Putamen (tissue), 1 donor: ENCODE data around the gene CAMK1G.

ENCODE experiments used
- DNase-seq: peaks from one replicate; pipeline ENCODE4 v3.0.0-alpha.2; 2016; ENCODE audit warnings: low spot score

Gene CAMK1G

DNA sequence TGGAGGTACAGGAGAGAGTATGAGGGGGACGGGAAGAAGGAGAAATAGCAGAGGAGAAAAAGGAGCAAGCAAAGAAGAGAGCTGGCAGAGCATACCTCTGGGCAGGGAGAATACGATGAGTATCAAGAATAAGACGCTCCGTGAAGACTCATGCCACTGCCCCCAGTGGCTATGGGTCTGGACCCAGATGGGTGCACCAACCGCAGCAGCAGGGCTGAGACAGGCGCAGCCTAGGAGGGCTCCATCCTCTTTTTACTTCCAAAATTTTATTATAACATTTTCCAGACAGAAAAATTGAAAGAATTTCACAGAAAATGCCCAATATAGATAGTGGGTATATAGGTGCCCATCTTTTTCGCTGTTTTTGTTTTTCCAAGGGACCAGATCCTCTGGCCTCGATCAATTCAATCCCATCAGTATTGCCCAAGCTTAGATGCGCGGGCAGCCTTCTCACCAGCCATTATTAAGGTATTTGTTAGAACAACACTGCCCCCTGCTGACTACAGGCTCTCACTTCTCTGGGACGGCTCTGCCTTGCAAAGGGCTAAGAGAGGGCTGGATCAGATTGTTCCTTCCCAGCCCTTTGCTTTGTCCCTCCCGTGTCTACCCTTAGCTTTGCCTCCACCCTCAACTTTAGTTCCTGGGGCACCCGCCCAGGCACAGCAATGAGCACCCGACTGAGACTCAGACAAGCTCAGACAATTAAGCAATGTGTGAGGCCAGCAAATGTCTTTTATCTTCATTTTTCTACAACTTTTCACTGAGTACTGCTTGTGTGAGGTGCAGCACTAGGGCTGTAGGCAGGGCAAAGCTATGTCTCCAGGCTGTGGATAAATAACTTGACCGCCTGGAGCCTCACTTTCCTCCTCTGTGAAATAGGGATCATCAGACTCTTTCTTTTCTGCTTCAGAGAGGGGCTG lies 17.5 kb upstream of the CAMK1G start:
- DNase-seq = peak; percentile 81

DNA sequence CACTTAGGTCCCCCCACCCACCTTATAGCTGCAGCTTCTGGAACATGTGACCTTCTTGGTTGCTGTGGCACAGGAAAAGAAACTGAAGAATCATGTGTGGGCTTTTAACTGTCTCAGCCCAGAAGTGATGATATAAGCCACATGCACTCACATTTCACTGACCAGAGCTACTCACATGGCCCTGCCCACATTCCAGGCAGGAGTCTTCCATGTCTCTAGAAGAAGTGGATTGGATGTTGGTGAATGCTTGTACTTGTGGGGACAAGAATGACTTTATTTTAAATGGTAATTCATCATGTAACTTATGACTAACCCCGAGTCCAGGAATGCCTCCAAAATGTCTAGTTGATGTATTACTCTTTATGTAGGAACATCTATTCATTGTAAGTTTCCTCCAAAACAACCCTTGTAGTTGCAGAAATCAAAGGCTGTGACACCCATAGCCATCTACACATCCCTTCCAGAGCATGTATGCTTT lies 15.8 kb upstream of the CAMK1G start:
- no peak for DNase-seq

DNA sequence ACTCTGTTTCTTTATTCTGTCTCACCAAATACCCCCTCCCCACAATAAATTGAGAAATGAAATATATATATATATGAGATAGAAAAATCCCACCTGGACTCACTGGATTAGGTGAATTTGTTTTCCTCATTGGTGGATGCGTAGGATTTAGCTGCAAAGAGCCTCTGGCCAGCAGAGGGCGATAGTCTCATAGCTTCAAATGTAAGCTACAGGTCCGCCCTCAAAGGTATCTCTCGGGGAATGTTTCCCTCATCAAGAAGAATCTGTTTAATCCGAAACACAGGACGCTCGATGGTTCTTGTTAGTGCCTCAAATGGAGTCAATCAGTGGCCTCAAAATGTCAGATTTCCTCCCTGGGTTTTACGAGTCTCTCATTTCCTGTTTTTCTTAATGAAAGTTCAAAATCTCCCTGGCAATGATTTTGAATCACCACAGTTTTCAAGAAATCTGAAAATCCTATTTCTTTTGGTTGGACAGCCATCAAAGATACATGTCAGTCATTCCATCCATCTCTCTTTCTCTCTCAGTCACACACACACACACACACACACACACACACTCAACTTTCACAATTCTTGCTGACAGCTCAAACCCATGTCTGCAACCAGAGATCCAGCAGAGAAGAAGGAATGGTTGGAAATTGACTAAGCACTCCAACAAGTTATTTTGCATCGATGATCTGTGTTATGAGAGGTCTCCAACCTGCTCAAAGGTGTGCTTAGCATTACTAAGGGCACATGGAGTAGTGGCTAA lies 13.9 kb upstream of the CAMK1G start:
- DNase-seq = peak; percentile 51

DNA sequence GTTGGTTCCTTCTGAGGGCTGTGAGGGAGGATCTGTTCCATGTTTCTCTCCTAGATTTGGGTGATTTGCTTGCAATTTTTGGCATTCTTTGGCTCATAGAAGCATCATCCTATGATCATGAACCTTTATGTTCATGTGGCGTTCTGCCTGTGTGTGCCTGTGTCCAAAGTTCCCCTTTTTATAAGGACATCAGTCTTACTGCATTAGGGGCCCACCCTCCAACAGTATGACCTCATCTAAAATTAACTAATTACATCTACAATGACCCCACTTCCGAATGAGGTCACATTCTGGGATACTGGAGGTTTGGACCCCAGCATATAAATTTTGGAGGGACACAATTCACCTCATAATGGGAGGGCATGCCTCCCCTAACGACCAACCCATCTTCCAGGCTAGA lies 12.8 kb upstream of the CAMK1G start:
- no peak for DNase-seq

DNA sequence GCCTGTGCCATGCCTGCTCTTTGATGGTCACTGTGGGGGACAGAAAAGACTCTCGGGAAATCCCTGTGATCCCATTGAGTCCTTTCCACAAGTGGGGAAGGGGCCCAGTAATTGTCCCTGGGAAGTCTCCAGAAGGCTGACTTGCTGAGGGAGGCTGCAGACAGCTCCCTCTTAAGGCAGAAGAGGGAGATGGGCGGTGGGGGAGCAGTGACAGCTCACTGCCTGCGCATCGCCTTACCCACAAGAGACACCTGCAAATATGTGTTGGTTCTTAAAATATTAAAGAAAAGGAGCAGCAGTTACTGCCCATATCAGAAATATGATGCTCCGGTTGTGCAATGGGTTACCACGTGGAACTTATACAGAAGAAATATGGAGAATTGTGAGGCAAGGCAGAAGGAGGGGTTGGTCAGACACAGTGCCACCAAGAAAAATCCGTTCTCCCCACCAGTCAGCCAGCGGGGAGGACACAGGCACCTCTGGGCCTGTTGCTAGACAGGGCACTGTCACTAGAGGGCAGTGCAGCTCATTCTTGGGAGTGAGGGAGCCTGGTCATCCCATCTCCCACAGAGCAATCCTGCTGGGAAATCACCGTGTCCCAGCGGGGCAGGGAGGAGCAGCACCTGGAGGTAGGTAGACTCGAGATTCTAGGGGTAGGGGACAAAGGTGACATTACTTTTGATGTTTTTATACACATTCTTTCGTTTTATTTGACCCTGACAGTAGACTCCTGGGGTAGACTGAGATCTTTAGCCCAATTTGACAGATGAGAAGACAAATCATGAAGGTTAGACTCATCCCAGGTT lies 6.9 kb upstream of the CAMK1G start:
- DNase-seq = peak; percentile 66

DNA sequence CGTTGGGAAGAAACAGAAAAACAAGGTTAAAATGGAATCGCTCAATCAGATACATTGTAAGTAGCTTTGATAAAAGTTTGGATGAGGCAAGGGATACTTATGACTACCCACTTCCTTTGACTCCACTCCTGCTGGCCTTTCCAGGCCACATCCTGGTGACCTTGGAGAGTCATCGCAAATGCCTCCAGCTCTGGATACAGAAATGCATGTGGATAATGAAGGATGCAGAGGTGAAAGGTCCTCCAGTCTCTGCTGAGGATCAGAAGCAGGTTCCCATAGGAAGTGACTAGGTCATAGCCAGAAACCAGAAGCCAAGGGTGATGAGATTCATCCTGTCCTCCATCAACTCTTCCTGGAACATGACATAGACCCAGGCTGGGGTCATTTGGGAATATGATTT lies 6.2 kb upstream of the CAMK1G start:
- no peak for DNase-seq

DNA sequence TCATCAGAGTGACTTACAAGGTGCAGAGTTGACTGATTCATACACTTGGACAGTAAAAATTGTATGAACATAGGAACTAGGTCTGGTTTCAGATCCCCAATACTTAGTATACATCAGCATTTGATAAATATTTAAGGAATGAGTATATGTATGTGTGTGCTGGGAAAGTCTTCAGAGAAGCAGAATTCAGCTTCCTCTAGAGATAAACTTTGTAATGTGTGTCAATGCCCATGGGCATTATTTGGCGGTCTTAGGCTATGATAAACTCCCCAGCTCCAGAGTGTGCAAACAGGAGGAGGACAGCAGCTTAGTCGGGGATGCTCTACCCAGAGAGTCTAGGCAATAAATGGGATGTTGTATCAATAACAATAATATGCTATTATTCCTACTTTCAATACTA lies 2.9 kb upstream of the CAMK1G start:
- DNase-seq = no peak

DNA sequence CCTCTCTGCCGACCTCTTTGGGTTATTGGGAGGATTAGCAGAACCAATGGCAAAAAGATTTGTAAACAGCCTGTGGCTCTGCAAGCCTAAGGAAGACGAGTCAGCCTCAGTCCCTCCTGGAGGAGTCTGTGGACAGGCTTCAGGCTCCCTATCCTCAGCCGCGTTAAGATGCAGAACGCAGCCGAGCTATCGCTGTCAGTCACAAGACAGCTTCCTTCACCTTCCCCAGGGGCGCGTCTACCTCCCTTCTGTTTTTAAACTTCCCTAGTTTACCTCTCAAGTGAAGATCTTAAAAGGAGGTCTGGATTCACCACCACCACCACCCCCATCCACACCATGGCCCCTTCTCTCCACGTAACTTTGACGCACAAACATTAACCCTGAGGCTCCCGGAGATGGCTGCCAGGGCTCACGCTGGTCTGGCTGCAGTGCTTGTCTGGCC lies 738 bp downstream of the CAMK1G start:
- no peak for DNase-seq

DNA sequence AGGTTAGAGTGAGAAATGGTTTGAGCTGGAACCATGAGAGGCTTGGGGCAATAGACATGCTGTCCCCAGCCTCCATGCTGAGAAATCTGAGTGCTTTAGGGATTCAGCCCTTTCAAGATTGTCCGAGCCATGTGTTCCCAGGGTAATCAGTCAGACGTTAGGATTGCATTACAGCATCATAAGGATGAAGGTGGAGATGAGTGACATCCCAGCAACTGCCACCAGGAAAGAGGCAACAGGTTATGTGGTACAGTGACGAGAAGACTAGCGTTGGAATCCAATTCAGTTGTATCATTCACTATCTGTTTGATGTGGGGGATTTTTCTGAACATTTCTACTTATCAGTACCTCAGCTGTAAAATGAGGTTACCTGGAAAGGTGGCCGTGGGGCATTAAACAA lies 1.7 kb downstream of the CAMK1G start:
- no peak for DNase-seq

DNA sequence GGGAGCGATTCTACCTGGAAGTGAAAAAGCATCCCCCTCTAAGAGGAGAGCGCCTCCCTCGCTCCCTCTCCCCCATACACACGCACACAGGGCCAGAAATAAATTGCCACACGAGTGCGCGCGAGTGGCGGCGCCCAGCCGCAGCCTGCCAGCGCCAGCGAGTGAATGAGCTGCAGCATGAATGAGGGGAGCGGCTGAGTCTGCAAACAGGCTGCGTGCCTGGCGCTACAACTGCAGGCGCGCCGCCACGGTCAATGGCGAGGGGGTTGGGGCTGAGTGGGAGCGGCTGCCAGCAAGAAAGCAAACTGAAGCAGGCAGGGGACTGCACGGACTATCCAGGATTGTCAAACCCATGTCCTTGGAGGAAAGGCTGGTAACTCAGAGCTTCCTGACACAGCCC lies 2.2 kb downstream of the CAMK1G start:
- DNase-seq = peak; percentile 63

DNA sequence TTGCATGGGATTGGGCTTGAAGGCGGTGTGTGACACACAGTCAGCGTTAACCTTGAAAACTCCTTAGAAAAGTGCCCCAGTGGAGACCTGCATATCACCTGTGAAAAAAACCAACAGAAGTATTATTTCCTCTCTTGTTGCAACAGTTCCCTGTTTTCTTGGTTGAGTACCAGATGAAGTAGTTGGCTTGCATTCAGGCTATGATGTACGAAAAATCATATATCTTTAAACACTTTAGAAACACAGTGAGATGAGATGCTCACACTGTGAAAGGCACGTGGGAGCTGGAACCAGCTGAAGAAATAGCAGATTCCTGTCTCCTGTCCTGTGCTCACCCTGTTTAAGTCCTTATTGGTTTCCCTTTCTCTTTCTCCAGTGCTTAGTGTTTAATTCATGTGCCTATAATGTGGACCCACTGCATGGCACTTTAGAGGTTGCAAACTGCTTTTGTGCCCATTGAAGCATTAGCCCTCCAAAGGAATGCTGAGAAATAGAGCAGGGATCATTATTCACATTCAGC lies 2.8 kb downstream of the CAMK1G start:
- DNase-seq = no peak

DNA sequence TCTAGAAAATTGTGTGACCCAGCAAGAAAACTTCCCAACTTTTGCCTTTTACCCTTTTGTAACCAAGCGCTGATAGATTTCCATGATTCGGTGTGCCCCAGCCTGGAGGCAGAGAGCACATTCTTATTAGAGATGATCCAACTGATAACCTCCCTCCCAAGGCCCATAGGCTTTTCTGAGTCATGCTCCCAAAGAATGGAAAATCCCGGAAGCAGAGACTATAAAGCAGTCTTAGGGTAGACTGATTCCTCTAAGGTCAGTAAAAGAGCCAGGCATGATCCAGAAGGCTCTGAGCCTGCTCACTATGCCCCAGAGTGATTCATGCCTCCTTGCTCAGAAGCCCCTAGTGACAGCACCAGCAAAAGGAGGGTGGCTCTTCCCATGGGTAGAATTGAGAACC lies 4.3 kb downstream of the CAMK1G start:
- no peak for DNase-seq

DNA sequence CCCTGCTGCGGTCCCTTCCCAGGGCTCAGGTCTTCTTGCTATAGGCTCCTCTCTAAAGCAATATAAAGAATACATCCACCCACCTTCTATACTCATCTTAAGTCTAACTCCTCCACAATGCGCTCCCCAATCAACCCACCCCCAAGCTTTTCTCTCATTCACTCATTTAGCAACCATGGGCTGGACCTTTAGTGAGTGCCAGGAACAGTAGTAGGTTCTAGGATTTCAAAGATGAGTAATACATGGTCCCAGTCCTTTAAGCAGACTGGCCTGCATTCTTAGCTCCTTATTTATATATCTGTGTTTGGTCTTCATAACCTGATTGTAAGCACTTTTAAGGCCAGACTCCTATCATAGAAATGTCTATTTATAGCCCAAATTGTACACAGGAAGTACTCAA lies 5.9 kb downstream of the CAMK1G start:
- DNase-seq = no peak

DNA sequence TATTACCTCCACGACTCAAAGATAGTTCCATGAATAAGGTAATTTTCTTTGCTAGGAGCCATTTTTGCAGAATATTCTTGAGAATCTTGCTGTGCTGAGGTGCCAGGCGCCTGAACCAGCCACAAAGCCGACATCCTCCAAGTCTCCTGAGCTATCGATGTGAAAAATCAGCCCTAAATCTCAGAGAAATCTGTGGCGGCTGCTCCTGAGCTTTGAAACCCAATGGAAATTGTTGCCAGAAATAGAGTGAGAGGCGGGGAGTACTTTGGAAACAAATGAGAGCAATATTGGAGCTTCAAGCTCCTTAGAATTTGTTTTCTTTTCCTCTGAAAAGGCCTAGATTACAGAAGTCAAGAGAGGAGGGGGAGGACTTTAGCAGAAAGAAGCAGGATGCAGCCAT lies 6.3 kb downstream of the CAMK1G start:
- peak; percentile 57 for DNase-seq

DNA sequence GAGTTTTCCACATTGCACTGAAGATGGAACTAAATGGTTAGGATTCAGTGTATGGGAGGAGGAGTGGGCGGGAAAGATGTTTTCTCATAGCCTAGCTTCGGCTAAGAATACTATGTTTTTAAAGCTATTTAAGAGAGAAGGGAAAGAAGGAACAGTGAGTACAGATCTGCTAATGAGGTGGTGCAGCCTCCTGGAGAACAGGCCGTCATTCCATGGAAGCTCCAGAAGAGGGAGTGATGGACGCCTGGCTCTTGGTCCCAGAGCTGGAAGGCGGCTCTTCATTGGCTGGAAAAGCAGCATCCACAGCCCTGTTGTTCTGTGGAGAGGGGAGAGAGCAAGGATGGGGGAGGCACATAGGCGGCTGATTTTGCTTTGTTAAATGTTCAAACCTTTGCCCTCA lies 6.9 kb downstream of the CAMK1G start:
- peak; percentile 77 for DNase-seq

DNA sequence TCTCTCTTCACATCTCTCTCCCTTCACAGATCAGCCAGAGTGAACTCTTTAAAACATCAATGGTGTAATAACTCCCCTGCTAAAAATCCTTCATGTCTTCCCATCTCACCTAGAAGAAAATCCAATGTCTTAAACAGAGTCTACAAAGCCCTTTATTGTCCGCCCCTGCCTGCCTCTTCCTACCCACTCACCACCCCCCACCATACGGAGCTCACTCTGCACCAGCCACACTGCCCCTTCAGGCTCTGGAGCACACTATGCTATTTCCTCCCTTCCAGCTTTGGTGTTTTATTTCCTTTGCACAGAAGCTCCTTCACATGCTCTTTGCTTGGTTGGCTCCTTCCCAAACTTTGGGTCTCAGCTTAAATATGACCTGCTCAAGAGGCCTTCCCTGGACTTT lies 10.2 kb downstream of the CAMK1G start:
- no peak for DNase-seq

DNA sequence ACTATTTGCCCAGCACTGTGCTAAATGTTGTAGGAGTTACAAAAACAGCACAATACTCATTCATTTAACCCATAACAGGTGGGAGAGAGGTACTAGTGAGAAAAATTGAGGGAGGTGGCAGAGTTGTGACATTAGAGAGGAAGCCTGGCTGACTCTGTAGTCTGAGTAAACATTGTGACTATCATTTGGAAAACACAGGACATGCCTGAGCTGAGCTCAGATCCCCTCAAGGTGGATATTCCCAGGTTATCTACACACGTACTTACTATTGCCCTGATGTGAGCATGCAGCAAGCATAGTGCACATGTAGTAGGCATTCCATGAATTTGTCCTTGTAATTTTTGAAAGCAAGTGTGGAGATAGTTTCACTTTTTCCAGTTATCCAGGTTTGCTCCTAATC lies 10.9 kb downstream of the CAMK1G start:
- DNase-seq = no peak

DNA sequence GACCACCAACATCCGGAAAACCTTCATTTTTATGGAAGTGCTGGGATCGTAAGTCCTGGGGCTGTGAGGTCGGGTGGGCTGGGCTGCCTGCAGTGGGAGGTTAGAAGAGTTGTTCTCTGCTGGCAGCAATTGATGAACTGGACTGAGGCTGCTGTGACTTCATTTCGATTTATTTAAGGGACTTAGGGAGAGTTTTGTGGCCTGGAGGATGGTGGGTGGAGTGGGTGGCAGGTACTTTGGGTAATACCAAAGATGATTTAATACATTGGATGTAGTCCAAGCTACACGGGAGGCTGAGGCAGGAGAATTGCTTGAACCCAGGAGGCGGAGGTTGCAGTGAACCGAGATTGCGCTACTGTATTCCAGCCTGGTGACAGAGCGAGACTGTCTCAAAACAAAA lies 11.5 kb downstream of the CAMK1G start:
- DNase-seq = no peak

DNA sequence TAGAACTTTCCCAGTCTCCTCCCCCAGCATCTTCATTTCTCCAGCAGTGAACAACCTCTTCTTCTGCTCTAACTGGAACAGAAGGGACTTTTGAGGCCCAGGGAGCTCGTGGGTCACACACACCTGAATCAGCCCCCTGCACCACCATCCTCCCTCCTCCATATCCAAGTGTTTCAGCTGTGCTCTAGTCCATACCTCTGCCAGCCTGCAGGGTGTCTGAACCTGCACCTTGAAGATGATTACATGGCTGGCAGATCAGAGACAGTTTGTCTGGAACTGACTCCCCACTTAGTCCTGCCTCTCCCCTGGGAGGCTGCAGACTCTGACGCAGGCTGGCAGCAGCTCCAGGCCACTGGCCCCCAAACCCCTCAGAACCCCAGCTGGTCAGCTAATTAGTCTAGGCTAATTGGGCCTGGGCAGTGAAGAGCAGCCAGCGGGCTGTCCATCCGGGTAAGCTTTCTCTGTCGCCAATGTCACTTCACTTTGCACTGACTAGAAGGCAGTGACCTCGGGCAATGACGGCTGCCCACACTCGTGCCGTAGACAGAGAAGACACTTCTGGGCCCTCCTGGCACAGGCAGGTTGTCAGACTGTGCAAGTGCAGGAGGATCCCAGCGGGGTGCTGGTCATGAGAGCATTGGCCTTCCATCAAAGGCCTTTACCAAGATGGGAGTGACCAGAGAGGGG lies 12.2 kb downstream of the CAMK1G start:
- DNase-seq = no peak

DNA sequence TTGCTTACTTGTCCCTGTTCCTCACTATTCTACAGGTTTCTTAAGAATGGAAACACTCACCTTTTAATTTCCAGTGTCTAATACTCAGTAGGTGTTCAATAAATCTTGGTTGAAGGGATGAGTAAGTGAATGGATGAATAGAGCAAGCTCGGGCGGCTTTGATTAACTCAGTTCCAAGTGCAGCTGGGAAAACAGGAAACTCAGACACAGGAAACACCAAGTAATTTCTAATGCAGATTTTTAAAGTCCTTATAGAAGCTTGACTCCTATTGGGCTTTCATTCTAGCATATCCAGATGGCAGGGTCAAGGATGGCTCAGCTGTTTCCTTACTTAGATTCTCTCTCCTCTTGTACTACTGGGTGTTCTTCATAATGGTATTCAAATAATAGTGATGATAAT lies 14.0 kb downstream of the CAMK1G start:
- no peak for DNase-seq

DNA sequence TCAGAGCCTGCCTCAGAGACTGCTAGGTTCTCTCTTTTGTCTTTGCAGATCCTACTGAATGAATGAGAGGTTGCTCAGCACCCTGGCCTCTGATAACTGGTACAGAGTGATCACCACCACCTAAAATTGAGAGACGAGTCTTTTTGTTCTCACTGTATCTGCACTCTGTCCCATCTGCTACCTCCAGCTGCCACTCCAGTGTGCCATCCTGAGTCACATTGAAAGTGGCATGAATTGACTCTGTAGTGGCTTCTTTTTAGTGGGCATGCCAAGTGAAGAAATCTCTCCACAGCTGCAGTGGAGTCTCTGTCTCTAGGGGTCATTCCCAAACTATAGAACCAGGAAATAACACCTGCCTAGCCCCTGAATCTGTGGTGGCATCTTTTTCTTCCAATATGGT lies 14.7 kb downstream of the CAMK1G start:
- DNase-seq = no peak

DNA sequence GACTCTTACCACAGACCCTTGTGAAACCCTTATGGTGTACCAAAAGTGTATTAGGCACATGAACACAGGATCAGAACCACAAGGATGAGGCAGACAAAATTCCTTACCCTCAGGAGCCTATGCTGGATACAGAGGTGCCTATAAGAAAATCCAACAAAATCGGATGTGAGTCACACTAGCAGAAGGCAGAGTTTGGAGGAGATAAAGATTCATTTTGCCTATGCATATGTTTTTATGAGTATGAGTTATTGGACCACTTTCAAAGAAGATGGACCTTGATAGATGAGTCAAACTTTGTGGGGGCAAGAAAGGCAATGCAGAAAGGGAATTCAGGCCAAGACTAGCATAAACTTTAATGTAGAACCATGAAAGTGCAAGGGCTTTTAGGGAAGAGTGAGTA lies 17.0 kb downstream of the CAMK1G start:
- no peak for DNase-seq
